WI38 (cell line): ENCODE data around the gene CACYBP.

Experiments used
- H3K4me3 ChIP-seq: 2 replicates; pipeline ENCODE4 v1.5.1; 2011; ENCODE audit warnings: low read depth, mild to moderate bottlenecking, control low read depth, low read length
- TF ChIP-seq, protein P1 (sequence below): IDR thresholded peaks from 2 replicates; pipeline ENCODE4 v1.5.1; 2012; ENCODE audit warnings: low read depth, mild to moderate bottlenecking, control low read depth, low read length

The CACYBP gene

DNA sequence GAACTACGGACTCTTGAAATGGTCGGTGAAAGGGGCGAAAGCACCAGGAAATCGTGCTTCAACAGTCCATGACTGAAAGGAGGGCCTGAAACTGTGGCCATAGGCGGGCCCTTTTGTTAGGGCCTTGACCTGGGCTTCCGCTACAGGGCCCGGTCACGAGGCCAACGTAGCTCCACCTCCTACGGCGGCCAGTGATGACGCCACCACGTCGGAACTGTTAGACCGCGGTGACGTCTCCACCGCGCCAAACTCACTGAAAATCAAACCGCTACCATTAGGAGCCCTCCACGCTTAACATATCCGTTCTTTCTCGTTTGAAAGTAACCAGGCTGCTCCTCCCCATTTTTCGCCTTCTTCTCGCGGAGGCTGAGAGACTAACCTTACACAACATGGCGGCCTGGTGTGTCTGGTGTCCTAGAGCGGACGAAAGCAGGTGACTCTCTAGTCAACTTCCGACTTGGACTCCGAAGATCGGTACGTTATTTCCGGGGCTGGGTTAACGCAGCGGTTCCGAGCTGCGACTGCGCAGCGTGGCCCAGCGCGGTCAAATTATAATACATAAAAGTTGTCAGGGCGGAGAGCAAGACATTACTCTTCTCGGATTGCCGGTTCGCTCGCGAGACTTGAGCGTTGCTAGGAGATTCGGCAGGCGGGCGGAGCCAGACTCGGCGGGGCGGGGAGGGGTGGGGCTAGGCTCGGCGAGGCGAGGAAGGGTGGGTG is 371 bp upstream of the CACYBP start:
- peak overlapping the region; percentile 77 for H3K4me3 ChIP-seq
- TF ChIP-seq, protein P1, sequence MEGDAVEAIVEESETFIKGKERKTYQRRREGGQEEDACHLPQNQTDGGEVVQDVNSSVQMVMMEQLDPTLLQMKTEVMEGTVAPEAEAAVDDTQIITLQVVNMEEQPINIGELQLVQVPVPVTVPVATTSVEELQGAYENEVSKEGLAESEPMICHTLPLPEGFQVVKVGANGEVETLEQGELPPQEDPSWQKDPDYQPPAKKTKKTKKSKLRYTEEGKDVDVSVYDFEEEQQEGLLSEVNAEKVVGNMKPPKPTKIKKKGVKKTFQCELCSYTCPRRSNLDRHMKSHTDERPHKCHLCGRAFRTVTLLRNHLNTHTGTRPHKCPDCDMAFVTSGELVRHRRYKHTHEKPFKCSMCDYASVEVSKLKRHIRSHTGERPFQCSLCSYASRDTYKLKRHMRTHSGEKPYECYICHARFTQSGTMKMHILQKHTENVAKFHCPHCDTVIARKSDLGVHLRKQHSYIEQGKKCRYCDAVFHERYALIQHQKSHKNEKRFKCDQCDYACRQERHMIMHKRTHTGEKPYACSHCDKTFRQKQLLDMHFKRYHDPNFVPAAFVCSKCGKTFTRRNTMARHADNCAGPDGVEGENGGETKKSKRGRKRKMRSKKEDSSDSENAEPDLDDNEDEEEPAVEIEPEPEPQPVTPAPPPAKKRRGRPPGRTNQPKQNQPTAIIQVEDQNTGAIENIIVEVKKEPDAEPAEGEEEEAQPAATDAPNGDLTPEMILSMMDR: no peak

DNA sequence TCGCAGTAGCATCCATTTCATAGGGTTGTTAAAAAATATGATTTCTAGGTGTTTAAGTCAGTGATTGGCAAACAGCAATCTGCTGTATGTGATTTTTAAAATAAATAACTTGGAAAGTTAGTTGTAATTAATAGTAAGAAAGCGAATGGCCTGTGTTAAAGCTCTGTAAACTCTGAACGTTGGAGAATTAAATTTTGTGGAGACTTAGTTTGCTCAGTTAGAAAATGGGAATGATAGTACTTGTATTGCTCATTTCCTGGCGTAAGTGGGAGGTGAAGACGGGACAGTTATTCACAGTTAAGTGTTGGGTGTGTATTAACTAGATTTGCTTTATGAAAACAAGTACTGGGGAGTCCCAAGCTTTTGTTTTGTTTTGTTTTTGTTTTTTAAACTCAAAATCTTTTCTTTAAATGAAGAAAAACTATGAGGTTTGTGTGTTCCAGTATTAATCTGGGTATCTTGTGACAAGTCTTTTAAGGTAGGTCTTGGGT is 995 bp downstream of the CACYBP start:
- TF ChIP-seq, protein P1: no peak

DNA sequence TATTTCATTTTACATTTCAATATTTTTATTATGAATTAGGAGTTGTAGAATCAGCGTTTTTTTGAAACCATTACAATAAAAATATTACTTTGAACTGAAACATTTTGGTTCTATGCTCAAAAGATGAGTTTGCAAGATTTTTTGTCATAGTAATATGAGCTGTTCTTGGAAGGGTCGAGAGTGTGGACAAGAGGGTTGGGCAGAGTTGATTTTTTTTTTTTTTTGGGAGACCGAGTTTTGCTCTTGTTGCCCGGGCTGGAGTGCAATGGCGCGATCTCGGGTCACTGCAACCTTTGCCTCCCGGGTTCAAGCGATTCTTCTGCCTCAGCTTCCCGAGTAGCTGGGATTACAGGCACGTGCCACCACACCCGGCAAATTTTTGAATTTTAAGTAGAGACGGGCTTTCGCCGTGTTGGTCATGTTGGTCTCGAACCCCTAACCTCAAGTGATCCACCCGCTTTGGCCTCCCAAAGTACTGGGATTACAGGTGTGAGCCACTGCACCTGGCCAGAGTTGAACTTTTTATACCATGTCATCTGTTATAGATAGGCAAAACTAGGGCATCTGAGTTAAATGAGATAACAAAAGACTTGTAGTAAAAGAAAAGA is 3.3 kb downstream of the CACYBP start:
- H3K4me3 ChIP-seq: no peak overlapping the region
- TF ChIP-seq, protein P1: no peak

More for the DNA sequence above, 995 bp downstream of the CACYBP start:
- H3K4me3 ChIP-seq: peak overlapping the region; percentile 77

DNA sequence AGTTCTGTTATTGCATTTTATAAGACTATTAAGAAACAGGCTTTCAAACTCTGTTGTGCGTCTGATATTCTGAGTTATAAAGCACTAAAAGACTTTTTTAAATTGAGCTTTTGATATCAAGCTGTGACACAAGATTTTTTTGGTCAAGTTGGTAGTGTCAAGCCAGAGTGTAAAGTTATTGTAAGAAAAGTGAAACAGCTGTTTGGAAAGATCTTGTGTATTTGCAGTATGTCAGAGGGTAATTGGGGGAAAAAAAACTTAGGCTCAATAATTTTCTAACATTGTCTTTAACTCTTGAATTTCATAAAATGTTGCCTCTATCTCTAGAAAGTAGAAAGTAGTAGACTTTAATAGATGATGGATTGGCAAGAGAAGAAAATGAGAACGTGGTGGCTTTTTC is 3.8 kb downstream of the CACYBP start:
- TF ChIP-seq, protein P1: no peak
- no peak overlapping the region for H3K4me3 ChIP-seq

DNA sequence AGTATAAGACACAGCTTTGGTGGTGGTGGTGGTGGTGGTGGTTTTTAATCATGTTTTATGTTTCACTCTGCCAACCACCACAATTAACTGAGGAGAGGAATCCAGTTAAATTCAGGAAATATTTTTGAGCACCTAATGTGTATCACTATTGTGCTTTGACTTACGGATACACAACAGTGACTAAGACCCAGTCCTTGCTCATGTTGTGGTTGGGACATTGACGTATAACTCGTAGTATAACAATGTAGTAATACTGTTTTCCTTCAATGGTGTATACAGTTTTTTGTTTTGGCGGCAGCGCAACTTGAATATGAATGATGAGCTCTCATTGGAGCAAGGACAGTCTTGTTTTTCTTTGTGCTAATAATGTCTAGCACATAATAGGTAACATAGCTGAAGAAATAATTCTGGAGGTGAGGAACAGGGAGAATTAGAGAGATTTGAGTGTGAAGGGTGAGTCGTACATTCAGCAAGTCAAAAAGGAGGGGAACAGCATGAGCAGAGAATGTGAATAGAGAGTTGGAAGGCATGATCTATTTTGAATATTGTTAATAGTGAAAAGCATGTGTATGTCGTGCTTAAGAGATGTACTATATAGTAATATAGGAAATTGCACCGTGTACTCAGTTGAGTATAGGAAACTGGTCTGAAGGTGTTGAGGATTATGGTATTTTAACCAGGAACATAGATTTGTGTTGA is 5.5 kb downstream of the CACYBP start:
- H3K4me3 ChIP-seq: no peak overlapping the region
- TF ChIP-seq, protein P1: no peak

DNA sequence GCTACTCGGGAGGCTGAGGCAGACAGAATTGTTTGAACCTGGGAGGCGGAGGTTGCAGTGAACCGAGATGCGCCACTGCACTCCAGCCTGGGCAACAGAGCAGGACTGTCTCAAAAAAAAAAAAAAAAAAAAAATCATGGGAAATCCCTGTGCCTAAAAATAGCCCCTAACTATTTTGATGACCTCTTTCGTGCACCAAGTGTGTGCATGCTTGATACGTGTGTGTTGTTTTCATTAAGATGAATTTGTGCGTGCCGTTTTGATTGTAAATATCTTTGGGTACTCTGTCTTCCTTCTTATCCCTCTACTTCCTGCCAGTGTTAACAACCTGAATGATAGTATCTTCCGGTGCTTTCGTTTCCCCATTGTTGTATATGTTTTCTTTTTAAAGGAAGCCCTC is 9.8 kb downstream of the CACYBP start:
- TF ChIP-seq, protein P1: no peak
- H3K4me3 ChIP-seq: no peak overlapping the region

DNA sequence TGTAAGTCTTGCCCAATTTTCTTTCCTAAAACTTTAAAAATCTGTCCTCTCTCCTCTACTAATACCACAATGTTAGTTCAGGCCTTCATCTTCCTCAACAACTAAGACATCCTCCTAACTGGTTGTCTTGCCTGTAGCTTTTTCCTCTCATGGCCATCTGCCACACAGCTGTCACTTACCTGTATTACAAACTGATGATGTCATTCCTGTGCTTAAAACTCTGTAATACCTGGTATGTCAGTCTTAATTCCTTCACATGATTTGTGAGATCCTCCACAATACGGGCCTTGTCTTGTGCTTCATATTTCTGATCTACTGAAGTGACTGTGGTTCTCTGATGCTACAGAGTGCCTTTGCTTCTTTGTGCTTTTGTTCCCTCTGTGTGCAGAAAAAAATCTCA is 13.7 kb downstream of the CACYBP start:
- TF ChIP-seq, protein P1: no peak
- no peak overlapping the region for H3K4me3 ChIP-seq
